Glomerular endothelial cell (primary cell): ENCODE measurements around the gene BRSK1. TPM values are rescaled to one million over a fixed set of nuclear protein-coding genes. Genes with fewer than 3 reads are reported as not detected.

Experiments
- DNase-seq: peaks from one replicate; pipeline ENCODE4 v3.0.0-alpha.2; 2011; ENCODE audit warnings: low read depth, low spot score; ENCODE audit errors: extremely low read depth
- total RNA-seq: library from RNA; depleted of rRNA; stranded (reverse); fragments of >200 nt; gene quantifications from 2 replicates; pipeline ENCODE4 v1.2.3, GENCODE V29; 2015

Gene BRSK1
- total RNA-seq, 1 donor from 2014 or later, result 1.2 TPM

DNA sequence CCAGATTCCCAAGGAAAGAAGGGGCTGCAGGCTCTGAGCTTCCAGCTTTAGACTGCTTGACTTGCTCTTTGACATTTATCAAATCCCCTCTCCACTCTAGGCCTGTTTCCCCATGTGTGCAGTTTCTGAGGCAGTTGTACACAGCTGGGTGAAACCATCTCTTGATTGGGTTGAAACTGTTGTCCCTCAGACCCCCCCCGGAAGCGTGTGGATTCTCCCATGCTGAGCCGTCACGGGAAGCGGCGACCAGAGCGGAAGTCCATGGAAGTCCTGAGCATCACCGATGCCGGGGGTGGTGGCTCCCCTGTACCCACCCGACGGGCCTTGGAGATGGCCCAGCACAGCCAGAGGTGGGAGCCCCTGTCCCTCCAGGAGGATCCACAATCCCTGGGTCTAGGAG is 19.7 kb downstream of the BRSK1 start:
- DNase-seq, result no peak

DNA sequence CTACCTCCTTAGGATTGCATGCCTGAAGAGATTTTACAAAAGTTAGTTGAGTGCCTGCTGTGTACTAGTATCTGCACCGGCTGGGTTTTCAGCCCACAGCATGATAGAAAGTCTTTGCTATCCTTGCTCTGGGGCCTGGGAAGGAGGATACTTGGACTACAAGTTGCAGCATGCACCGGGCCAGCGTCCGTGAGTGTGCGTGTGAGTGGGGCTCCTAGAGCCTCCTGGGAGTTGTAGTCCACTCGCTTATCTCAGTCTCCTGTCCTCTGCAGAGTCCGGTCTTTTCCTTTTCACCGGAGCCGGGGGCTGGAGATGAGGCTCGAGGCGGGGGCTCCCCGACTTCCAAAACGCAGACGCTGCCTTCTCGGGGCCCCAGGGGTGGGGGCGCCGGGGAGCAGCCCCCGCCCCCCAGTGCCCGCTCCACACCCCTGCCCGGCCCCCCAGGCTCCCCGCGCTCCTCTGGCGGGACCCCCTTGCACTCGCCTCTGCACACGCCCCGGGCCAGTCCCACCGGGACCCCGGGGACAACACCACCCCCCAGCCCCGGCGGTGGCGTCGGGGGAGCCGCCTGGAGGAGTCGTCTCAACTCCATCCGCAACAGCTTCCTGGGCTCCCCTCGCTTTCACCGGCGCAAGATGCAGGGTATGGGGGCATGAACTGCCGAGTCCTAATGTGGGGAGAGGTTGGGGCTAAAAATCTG is 20.6 kb downstream of the BRSK1 start:
- no peak for DNase-seq

DNA sequence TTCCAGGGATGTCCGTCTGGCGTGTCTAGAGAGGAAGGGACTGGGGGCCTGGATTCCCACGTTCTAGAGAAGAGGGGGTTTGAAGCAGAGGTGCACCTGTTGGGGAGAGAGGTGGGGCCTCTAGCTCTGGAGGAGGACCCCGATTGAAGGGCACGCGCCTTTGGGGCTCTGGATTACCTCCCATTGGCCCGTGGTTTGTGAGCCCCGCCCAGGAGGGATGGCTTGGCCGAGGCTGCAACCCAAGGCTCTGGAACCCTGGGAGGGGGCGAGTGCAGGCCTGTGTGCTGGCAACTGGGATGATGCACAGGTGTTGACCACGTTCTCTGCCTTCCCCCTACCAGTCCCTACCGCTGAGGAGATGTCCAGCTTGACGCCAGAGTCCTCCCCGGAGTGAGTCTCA is 21.2 kb downstream of the BRSK1 start:
- no peak for DNase-seq

DNA sequence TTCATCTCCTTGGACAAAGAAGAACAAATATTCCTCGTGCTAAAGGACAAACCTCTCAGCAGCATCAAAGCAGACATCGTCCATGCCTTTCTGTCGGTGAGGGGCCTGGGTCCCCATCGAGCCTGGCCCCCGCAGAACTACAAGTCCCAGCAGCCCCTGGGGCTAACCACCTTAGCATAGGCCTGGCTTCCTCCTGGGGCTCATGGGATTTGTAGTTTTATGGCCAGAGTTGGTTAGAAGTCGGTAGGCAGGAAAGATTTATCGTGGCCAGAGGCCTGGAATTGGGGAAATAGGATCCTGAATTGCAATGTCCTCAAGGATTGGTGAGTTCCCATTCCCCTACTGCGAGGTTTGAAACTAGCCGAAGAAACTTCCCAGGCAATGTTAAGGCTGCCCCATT is 21.7 kb downstream of the BRSK1 start:
- DNase-seq, result no peak

DNA sequence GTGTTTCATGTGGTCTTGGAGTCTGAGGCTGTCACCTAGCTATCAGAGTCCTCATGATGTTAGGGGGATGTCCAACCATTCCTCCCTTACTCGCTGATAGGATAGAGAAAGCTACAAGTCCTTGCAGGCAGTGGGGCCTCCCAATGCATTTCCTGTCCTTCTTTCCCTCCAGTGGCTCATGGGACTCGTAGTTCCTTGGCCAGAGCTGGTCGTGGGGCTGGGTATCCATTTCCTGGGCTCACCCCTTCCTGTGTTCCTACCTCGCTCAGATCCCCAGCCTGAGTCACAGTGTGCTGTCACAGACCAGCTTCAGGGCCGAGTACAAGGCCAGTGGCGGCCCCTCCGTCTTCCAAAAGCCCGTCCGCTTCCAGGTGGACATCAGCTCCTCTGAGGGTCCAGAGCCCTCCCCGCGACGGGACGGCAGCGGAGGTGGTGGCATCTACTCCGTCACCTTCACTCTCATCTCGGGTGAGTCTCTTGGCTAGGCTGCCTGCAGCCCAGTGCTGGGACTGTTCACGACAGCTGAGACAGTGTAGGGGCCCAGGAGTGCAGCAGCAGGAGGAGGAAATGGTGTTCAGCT is 22.3 kb downstream of the BRSK1 start:
- DNase-seq, result no peak

DNA sequence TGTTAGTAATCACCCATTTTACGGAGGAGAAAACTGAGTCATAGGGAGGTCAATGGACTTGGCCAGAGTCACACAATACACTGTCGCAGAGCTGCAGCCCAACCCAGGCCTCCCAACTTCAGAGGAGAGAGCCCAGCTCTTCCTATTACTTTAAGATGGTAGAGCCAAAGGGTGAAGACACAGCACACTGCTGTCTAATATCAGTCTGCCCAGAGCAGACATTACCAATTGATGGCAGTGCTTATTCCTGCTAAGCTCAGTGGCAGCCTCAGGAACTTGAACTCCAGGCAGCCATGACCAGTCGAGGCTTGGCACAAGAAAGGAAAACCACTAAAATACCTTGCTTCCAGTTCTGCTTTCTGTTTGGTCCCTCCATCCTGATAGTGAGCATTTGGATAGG is 22.9 kb downstream of the BRSK1 start:
- DNase-seq, result no peak

DNA sequence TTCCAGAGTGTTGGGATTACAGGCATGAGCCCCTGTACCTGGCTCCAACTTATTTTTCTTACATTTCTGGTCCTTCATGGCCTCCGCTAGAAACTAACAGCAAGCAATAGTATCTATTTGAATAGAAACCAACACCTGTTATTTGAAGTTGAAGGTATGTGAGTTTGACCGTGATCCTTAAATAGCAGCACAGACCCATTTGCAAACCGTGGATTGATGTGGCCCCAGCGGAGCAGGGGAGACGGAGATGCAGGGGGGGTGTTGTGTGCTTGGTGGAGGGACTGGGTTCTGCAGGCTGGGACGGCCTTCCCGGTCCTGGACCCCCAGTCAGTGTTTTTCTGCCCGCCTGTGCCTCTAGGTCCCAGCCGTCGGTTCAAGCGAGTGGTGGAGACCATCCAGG is 24.5 kb downstream of the BRSK1 start:
- no peak for DNase-seq

DNA sequence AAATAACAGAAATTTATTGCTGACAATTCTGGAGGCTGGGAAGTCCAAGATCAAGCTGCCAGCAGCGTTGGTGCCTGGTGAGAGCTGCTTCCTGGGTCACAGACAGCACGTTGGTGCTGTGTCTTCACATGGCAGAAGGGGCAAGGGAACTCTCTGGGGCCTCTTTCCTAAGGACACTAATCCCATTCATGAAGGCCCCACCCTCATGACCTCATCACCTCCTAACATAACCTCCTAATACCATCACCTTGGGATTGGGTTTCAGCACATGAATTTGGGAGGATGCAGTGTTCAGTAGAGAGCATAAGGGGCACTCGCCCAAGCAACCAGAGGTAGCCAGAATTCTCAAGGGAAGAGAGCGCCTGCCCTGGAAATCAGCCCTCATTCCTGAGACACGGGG is 25.7 kb downstream of the BRSK1 start:
- DNase-seq, result no peak

DNA sequence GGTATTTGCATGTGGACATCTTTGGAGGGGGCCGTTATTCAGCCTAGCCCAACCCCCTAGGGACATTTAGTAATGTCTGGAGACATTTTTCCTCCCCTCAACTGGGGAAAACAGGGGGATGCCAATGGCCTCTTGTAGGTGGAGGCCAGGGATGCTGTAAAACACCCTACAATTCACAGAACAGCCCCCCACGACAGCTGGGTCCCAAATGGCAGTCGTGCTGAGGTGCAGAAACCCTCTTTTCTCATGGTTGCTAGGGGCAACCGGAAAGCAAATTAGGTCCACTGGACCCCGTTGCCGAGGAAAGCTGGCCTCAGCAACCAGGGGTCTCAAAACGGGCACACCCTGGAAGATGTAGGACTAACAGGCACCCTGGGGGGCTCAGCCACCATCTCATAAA is 26.7 kb downstream of the BRSK1 start:
- DNase-seq, result no peak

DNA sequence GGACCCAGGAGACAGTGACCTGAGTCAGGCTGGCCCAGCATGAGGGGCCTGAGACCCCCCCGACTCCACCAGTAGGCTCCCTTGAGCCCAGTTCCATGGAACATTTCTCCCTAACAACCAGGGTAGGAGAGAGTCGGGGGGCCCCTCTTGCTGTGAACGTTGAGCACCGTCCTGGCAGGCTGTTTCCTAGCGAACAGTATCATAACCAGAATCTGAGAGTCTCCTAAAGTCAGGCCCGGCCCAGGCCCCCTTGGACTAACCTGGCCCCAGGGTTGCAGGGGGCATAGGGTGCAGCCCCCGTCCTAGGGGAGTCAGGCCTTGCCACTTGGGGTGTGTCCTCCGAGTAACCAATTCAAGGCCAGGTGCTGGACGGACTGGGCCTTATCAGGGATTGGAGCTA is 27.6 kb downstream of the BRSK1 start:
- DNase-seq, result no peak

DNA sequence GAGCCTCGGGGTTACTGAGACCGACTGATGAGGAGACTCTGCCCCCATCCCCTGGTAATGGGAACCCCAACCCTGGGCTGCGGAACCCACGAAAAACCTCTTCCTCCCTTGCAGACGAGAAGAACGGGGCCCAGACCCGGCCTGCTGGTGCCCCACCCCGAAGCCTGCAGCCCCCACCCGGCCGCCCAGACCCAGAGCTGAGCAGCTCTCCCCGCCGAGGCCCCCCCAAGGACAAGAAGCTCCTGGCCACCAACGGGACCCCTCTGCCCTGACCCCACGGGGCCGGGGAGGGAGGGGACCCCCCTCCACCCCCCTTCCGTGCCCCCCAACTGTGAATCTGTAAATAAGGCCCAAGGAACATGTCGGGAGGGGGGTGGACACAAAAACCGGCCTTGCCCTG is 28.0 kb downstream of the BRSK1 start:
- DNase-seq, result no peak

DNA sequence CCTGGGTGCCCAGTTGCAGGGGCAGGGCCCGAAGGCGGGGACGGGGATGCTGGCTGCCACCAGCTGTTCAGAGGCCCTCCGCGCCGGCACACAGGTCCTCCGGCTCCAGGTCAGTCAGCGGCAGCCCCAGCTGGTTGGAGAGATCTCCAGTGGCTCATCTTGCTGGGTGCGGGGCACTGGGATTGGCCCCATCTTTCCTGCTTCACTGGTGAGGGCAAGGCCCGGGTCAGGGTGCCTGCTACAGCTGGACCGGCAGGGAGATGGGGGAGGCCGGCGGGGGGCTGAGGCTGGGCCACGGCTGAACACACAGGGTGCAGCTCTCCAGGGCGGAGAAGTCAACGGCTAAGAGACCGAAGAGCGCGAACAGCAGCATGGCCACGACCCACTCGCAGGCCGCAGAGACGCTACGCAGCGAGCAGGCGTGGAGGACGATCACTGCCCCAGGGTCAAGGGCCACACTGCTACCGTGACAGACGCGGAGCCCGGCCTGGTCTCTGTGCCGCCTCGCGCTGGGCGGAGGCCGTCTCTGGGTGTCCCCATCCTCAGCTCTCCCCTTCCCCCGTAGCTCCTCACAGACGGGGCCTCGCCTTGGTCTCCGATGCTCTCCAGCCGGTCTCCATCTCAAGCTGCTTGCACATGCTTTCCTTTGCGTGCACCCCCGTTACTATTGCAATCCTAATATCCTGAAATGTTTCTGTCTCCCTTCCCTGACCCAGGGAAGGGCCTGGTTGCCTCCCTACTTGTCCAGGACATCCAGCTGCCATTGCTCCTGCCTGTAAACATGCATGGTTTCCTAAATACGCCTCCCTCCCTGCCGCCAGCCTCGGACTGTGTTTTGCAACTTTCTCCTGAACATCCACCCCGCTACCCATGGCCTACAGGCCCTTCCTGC is 29.1 kb downstream of the BRSK1 start:
- DNase-seq, result no peak

DNA sequence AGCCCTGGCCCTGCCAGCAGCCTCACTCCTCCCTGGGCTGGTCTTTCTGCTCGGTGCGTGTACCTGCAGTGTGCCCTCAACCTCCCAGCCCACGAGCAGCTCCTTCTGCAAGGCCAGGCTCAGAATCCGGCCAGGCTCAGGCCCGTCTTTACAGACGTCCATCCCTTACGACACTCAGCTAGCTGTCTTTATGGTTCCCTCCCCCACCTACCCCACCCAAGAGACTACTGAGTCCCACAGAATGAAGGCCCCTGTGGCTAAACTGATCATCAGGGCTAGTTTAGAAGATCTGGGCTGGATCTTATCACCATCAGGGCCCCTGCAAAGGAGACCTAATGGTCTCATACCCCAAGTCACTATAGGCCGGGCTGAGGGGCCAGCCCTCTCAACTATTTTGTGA is 30.6 kb downstream of the BRSK1 start:
- DNase-seq, result no peak

DNA sequence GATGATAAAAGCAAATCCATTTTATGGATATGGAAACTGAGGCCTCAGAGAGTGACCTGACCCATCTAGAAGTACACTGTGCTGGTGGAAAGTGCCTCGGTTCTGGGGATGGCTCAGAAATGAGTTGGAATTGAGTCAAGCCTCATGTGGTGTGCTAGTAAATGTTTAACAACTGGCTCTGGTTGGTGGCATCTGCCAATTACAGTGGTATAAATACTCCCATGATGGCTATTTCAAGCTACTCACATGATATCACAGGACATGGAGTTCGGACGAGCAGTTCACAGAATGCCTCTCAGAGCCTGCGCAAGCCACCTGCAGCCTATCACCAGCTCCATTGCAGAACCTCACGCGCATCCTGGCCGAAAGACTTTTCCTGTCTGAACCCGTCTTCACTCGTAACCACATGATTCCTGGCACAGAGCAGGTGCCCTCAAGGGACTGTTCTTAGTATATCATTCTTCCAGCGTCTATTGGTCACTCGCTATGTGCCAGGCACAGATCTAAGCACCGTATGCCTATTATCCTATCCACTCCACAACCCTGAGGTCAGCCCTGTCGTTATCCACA is 32.2 kb downstream of the BRSK1 start:
- no peak for DNase-seq

DNA sequence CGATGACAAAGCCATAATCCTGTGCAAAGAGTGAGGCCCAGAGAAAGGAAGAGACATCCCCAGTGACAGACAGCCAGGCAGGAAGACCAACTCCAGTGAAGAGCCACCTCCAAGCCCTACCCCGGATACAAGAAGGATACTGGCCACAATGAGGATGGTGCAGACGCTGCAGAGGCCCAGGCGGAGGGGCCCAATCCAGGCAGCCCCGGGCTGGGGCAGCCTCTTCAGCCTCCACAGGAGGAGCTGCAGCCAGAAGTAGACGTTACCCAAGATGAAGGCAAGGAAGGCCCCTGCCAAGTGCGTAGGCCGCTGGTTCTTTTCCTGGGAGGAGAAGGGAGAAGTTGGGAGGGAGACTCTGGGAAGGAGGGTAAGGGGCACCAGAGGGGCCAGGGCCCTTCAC is 32.8 kb downstream of the BRSK1 start:
- no peak for DNase-seq

DNA sequence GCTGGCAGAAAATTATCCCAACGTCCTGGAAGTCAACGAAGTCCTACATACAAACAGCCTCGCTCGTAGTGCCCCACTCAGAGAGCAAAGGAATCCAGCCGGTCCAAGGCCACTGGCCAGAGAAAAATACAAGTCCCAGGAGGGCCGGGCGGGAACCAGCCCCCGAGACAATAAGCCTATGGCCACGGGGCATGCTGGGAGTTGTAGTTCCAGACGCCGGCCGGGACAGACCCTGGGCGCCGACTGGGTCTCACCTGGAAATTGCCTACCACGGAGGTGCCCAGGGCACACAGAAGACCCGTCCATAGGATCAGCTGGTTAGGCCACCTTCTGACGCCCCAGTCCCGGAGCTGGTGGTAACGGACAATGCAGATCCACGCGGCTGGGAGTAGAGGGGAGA is 36.0 kb downstream of the BRSK1 start:
- DNase-seq, result no peak

DNA sequence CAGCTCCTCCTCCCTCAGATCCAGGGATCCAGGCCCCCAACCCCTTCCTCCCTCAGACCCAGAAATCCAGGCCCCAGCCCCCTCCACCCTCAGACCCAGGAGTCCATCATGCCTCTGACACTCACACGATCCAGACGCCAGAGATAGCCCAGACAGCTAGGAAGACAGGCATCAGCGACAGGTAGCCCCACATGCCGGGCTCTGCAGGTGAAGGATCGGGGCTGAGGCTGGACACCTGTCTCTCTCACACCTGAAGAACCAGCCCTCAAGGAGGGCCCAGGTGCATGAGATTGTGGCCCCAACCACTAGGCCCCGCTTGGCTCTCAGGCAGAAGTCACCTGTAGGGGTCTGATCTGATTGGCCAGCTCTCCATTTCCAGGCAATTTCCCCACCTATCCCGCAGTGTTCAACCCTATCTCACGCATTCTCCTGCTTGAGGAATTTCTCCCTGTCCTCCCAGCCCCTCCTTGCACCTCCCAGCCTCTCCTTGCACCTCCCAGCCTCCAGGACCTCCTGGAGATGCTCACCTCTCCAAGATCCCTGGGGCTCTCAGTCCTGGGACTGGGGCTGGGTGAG is 37.1 kb downstream of the BRSK1 start:
- DNase-seq, result no peak

DNA sequence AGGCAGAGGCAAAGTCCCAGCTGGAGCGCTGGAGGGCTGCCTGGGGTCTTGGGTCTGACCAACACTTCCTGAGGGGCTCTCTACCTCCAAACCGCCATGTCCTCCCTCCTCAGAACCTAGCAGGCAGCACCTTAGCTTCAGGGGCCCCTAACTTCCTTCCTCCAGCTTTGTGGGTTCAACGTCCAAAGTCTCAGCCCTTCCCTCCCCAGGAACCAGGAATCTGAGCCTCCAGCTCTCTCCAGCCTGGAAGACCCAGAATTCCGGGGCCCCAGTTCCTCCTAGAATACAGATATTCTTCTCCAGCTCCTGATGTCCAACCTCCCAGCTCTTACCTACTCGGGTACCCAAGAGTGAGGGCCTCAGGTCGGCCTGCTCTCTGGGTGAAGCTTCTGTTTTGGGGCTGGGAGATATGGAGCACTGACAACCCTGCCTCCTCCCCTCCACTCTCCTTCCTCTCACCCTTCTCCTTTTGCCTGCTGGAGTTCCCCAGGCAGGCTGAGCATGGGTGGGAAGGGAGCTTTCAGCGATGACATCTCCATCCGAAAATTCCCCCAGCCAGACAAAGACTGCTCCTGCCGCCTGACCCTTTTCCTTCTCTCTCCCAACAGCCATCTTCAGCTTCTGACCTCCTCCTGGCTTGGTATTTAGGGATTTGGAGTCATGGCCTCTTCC is 37.8 kb downstream of the BRSK1 start:
- no peak for DNase-seq

DNA sequence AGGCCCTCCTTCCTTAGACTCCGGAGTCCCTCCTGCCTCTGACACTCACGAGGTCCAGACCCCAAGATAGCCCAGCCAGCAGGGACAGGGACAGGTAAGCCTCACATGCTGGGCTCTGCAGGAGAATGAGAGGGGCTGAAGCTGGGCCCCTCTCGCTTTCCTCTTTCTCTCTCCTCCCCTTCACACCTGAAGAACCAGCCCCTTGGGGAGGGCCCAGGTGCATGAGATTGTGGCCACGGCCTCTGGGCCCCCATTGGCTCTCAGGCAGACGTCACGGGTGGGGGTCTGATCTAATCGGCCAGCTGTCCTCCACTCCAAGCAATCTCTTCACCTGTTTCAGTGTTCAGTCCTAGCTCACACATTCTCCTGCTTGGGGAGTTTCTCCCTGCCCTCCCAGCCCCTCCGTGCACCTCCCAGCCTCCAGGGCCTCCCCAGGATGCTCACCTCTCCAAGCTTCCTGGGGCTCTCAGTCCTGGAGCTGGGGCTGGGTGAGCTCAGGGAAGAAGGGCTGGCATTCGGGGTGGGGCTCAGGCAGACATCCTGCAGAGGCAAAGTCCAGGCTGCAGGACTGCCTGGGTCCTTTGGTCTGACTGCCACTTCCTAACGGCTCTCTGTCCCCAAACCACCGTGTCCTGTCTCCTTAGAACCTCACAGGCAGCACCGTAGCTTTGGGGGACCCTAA is 38.5 kb downstream of the BRSK1 start:
- DNase-seq, result no peak

DNA sequence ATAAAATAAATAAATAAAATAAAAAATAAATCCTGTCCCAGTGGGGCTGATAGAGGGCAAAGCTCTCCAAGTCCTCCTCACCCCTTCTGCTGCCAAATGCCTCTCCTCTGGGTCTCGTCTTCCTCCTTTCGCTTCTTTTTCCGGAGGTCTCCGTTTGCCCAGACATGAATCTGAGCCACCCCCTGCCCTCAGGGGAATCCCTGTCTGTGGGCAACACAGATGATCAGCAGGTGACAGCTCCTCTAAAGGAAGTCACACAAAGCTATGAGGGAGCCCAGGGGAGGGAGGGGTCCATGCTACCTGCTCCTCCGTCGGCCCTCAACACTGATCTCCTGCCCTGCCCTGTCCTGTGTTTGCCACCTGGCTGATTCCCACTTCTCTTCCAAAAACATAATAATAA is 40.9 kb downstream of the BRSK1 start:
- DNase-seq, result no peak
